Activated naive CD4-positive, alpha-beta T cell treated with anti-CD3 and anti-CD28 coated beads, Interleukin-2, amount 50 U/mL, for 24 hours (primary cell): ENCODE results near the gene C19orf25.
A peak's percentile ranks its signal among the peaks of the same experiment; 100 is the strongest.
"Not testable (repeated sequence)": the region's sequence is repeated elsewhere in the genome, so short reads cannot be mapped to it uniquely, and the experiment has no call there.

Experiments used
- H3K27ac Mint-ChIP-seq: one replicate; pipeline ENCODE4 v1.8.0; 2021; ENCODE audit warnings: mild to moderate bottlenecking, mixed read lengths
- H3K27me3 Mint-ChIP-seq: one replicate; pipeline ENCODE4 v1.8.0; 2021; ENCODE audit warnings: mixed read lengths
- H3K36me3 Mint-ChIP-seq: one replicate; pipeline ENCODE4 v1.8.0; 2021; ENCODE audit warnings: mixed read lengths
- H3K4me1 Mint-ChIP-seq: one replicate; pipeline ENCODE4 v1.8.0; 2021; ENCODE audit warnings: mixed read lengths
- H3K4me3 Mint-ChIP-seq: one replicate; pipeline ENCODE4 v1.8.0; 2021; ENCODE audit warnings: mild to moderate bottlenecking, mixed read lengths
- H3K9me3 Mint-ChIP-seq: one replicate; pipeline ENCODE4 v1.8.0; 2021; ENCODE audit warnings: mixed read lengths

Gene C19orf25

GRCh38 chr19:1491114-1491848 lies 12.3 kb upstream of the C19orf25 start, which contains the start of gene REEP6:
Gene REEP6, plus strand, starts transcription at chr19:1491181. Its CDS starts 89 bp downstream, at chr19:1491270.
- H3K9me3 Mint-ChIP-seq = no peaks in the 10 kb centered on the region
- H3K4me3 Mint-ChIP-seq = peak within 1 kb of the TSS; percentile 87
- no peaks in the 10 kb centered on the region for H3K27me3 Mint-ChIP-seq
- peak within 1 kb of the TSS; percentile 52 for H3K27ac Mint-ChIP-seq
- peaks cover 16% of the 10 kb centered on the region for H3K4me1 Mint-ChIP-seq
- H3K36me3 Mint-ChIP-seq = no peaks in the 10 kb centered on the region

GRCh38 chr19:1490311-1491113 lies 11.5 kb upstream of the C19orf25 start, which contains the start of gene PCSK4:
Gene PCSK4, minus strand, starts transcription at chr19:1490350. Its CDS starts 4 bp downstream, at chr19:1490346.
- Mint-ChIP-seq H3K9me3 (no peaks in the 10 kb centered on the region), H3K27me3 (no peaks in the 10 kb centered on the region), H3K4me1 (peaks cover 16% of the 10 kb centered on the region), H3K27ac (peak within 1 kb of the TSS; percentile 52), H3K36me3 (no peaks in the 10 kb centered on the region), H3K4me3 (peak within 1 kb of the TSS; percentile 87)

GRCh38 chr19:1489463-1490310 lies 10.7 kb upstream of the C19orf25 start:
- Mint-ChIP-seq H3K4me1 (peaks cover 16% of the 10 kb centered on the region), H3K27ac (no peak overlapping the region), H3K27me3 (no peaks in the 10 kb centered on the region), H3K4me3 (peak overlapping the region; percentile 47), H3K9me3 (no peaks in the 10 kb centered on the region), H3K36me3 (no peaks in the 10 kb centered on the region)

GRCh38 chr19:1488282-1488601 lies 9.2 kb upstream of the C19orf25 start:
- H3K4me3 Mint-ChIP-seq = no peak overlapping the region
- no peaks in the 10 kb centered on the region for H3K36me3 Mint-ChIP-seq
- H3K9me3 Mint-ChIP-seq = no peaks in the 10 kb centered on the region
- peaks cover 16% of the 10 kb centered on the region for H3K4me1 Mint-ChIP-seq
- H3K27me3 Mint-ChIP-seq = no peaks in the 10 kb centered on the region
- H3K27ac Mint-ChIP-seq = no peak overlapping the region

GRCh38 chr19:1487576-1488281 lies 8.7 kb upstream of the C19orf25 start:
- Mint-ChIP-seq H3K4me1 (peaks cover 16% of the 10 kb centered on the region), H3K27me3 (no peaks in the 10 kb centered on the region), H3K4me3 (no peak overlapping the region), H3K36me3 (no peaks in the 10 kb centered on the region), H3K9me3 (no peaks in the 10 kb centered on the region), H3K27ac (no peak overlapping the region)

GRCh38 chr19:1486720-1487575 lies 7.9 kb upstream of the C19orf25 start:
- no peak overlapping the region for H3K4me3 Mint-ChIP-seq
- H3K27ac Mint-ChIP-seq = no peak overlapping the region
- H3K9me3 Mint-ChIP-seq = no peaks in the 10 kb centered on the region
- no peaks in the 10 kb centered on the region for H3K36me3 Mint-ChIP-seq
- peaks cover 14% of the 10 kb centered on the region for H3K4me1 Mint-ChIP-seq
- no peaks in the 10 kb centered on the region for H3K27me3 Mint-ChIP-seq

- no peaks in the 10 kb centered on the region for H3K9me3 Mint-ChIP-seq
- H3K27me3 Mint-ChIP-seq = no peaks in the 10 kb centered on the region
- peaks cover under 1% of the 10 kb centered on the region for H3K36me3 Mint-ChIP-seq
- peaks cover 7% of the 10 kb centered on the region for H3K4me1 Mint-ChIP-seq
- H3K27ac Mint-ChIP-seq = no peak overlapping the region
- H3K4me3 Mint-ChIP-seq = no peak overlapping the region
Measured at GRCh38 chr19:1483979-1484428, 5.0 kb upstream of the C19orf25 start.

- no peaks in the 10 kb centered on the region for H3K9me3 Mint-ChIP-seq
- H3K4me1 Mint-ChIP-seq = peaks cover 9% of the 10 kb centered on the region
- no peak overlapping the region for H3K27ac Mint-ChIP-seq
- no peak overlapping the region for H3K4me3 Mint-ChIP-seq
- peaks cover 2% of the 10 kb centered on the region for H3K36me3 Mint-ChIP-seq
- H3K27me3 Mint-ChIP-seq = no peaks in the 10 kb centered on the region
Measured at GRCh38 chr19:1483131-1483978, 4.3 kb upstream of the C19orf25 start.

GRCh38 chr19:1482361-1483130 lies 3.5 kb upstream of the C19orf25 start:
- no peak overlapping the region for H3K27ac Mint-ChIP-seq
- peaks cover 2% of the 10 kb centered on the region for H3K36me3 Mint-ChIP-seq

GRCh38 chr19:1481893-1482360 lies 2.9 kb upstream of the C19orf25 start:
- Mint-ChIP-seq H3K4me1 (peaks cover 16% of the 10 kb centered on the region), H3K27ac (no peak overlapping the region), H3K4me3 (no peak overlapping the region)

More at GRCh38 chr19:1482361-1483130, 3.5 kb upstream of the C19orf25 start:
- H3K4me1 Mint-ChIP-seq = peaks cover 10% of the 10 kb centered on the region
- H3K4me3 Mint-ChIP-seq = no peak overlapping the region
- H3K9me3 Mint-ChIP-seq = no peaks in the 10 kb centered on the region
- no peaks in the 10 kb centered on the region for H3K27me3 Mint-ChIP-seq

GRCh38 chr19:1481224-1481892 lies 2.3 kb upstream of the C19orf25 start:
- Mint-ChIP-seq H3K9me3 (no peaks in the 10 kb centered on the region), H3K36me3 (peaks cover 2% of the 10 kb centered on the region), H3K4me1 (peaks cover 17% of the 10 kb centered on the region), H3K4me3 (no peak overlapping the region), H3K27me3 (no peaks in the 10 kb centered on the region), H3K27ac (peak overlapping the region; percentile 68)

More at GRCh38 chr19:1481893-1482360, 2.9 kb upstream of the C19orf25 start:
- Mint-ChIP-seq H3K27me3 (no peaks in the 10 kb centered on the region), H3K9me3 (no peaks in the 10 kb centered on the region), H3K36me3 (peaks cover 2% of the 10 kb centered on the region)

- H3K27me3 Mint-ChIP-seq, H3K9me3 Mint-ChIP-seq, H3K27ac Mint-ChIP-seq, H3K36me3 Mint-ChIP-seq: not testable (repeated sequence)
- H3K4me3 Mint-ChIP-seq = peak overlapping the region; percentile 48
- peaks cover 24% of the 10 kb centered on the region for H3K4me1 Mint-ChIP-seq
Measured at GRCh38 chr19:1477056-1477455, 2.0 kb downstream of the C19orf25 start.
